Measurements from ENCODE around the gene PLB1. TPM values are rescaled to one million over a fixed set of nuclear protein-coding genes. Genes with fewer than 3 reads are reported as not detected.

PLB1 gene
- total RNA-seq, 1 donor from 2014 or later: 0.64 TPM

DNA sequence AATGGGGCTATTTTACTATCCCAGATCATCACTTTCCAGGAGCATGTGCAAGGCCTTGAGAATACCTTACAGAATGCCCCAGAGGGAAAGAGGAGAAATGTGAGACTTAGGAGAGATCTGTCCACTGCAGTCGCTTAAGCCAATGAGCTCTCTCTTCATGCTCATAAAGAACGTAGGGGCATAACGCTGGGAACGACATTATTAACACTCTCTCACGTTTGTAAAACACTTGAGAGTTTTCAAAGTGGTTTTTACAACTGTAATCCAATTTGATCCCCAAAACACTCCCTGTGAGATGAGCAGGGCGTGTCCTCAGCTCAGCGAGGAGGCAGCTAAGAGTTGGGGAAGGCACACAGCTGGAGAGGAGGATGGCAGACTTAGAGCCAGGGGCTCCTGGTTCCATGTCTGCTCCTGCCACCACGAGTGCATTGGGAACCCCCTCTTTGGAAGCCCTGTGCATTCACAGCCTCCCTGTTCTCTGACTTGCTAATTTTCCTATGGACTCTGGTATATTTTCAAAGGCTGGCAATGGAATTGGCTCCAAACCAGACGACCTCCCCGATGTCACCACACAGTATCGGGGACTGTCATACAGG, 97.4 kb downstream of the PLB1 start:
- H3K9me3 Mint-ChIP-seq: no peaks in the 10 kb centered on the region
- no peak overlapping the region for H3K4me3 Mint-ChIP-seq
- intact Hi-C loops (cut with micrococcal nuclease): loop anchor here (5.0 kb wide), 2 partner anchors 89 to 179 kb away; no protein-coding TSS in a partner anchor
- no peak overlapping the region for H3K27ac Mint-ChIP-seq
- no peak for DNase-seq
- ChIA-PET POLR2A (no interaction called here), CTCF (interaction anchor here (0.6 to 3.8 kb wide), 15 partner anchors 10 to 910 kb away, joined by 3 to 63 read pairs (median 5); partner anchors contain the start of genes PPP1CB and TRMT61B)
- H3K4me1 Mint-ChIP-seq: peaks cover 10% of the 10 kb centered on the region
- no peak for ATAC-seq (ENCODE audit: low read depth)
- no peaks in the 10 kb centered on the region for H3K36me3 Mint-ChIP-seq (ENCODE audit: low read depth)
- H3K27me3 Mint-ChIP-seq: peaks cover 5% of the 10 kb centered on the region
- TF ChIP-seq, protein P1, sequence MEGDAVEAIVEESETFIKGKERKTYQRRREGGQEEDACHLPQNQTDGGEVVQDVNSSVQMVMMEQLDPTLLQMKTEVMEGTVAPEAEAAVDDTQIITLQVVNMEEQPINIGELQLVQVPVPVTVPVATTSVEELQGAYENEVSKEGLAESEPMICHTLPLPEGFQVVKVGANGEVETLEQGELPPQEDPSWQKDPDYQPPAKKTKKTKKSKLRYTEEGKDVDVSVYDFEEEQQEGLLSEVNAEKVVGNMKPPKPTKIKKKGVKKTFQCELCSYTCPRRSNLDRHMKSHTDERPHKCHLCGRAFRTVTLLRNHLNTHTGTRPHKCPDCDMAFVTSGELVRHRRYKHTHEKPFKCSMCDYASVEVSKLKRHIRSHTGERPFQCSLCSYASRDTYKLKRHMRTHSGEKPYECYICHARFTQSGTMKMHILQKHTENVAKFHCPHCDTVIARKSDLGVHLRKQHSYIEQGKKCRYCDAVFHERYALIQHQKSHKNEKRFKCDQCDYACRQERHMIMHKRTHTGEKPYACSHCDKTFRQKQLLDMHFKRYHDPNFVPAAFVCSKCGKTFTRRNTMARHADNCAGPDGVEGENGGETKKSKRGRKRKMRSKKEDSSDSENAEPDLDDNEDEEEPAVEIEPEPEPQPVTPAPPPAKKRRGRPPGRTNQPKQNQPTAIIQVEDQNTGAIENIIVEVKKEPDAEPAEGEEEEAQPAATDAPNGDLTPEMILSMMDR (IDR thresholded peaks at IDR 0.05): no peak

DNA sequence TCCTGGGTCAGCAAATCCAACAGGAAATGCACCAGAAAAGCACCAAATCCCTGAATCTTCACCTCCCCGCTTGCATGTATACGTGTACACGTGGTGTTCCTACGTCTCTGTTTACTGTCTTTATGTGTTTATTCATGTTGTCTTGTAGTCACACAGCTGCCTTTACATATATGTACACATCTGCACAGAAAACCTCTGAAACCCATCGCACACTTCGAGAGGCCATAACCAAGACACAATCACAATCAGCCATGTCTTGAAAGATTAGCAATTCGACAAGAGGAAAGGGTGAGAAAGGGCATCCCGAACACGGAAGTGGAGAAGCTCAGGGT, 98.1 kb downstream of the PLB1 start:
- Mint-ChIP-seq H3K27me3 (peaks cover 5% of the 10 kb centered on the region), H3K36me3 (ENCODE audit: low read depth) (no peaks in the 10 kb centered on the region), H3K27ac (no peak overlapping the region), H3K9me3 (no peaks in the 10 kb centered on the region), H3K4me3 (no peak overlapping the region), H3K4me1 (peaks cover 10% of the 10 kb centered on the region)
- intact Hi-C loops (cut with micrococcal nuclease): loop anchor here (1.0 to 5.0 kb wide), 8 partner anchors 28 to 602 kb away; partner anchors contain the start of genes SPDYA and WDR43
- TF ChIP-seq, protein P1 (IDR thresholded peaks at IDR 0.05): no peak
- DNase-seq: no peak
- ChIA-PET POLR2A (interaction anchor here (0.8 to 1.6 kb wide), 5 partner anchors 27 to 182 kb away, joined by 3 to 9 read pairs (median 4); partner anchors contain the start of gene PPP1CB), CTCF (interaction anchor here (0.6 to 3.8 kb wide), 35 partner anchors 9 to 911 kb away, joined by 3 to 63 read pairs (median 4); partner anchors contain the start of genes PPP1CB and TRMT61B)
- ATAC-seq (ENCODE audit: low read depth): no peak

DNA sequence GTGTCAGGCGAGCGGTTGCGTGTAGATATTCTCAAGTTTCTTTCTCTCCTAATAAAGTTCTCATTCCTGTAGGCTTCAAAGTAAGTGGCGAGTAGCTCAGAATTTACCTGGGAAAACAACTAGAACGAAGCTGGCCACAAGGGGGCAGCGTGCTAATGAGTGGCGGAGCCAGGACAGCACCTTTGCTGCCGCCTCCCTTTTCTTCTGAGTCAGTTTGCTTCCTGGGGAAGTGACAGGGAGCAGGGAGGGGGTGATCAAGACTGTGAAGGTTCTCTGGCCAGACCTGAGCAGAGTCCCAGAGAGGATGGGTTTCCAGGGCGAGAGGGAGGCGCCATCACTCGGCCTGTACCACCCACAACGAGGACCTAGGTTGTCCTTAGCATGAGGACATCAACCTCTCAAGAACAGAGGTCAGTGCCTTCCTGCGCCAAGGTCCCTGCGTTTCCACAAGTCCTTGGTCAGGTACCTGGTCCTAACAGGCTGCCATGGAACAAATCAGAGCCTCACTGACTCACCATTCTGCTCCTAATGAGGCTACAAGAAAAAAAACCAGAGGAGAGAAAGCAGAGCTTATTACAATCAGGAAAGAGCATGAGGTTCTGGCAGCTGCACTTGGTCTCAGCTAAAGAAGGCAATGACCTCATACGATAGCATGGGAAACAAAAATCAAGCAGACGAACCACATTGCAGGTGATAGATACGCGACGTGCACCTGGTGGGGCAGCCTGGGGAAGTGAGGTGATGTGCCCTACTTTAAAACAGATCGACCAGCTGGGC, 98.7 kb downstream of the PLB1 start:
- Mint-ChIP-seq H3K36me3 (ENCODE audit: low read depth) (no peaks in the 10 kb centered on the region), H3K27me3 (peaks cover 5% of the 10 kb centered on the region), H3K4me1 (peaks cover 10% of the 10 kb centered on the region), H3K9me3 (no peaks in the 10 kb centered on the region), H3K27ac (no peak overlapping the region), H3K4me3 (peak overlapping the region; percentile 44)
- DNase-seq (peak; percentile 62), ATAC-seq (ENCODE audit: low read depth) (peak; percentile 79)
- TF ChIP-seq, protein P1 (IDR thresholded peaks at IDR 0.05): peak; percentile 66
- POLR2A ChIA-PET: interaction anchor here (0.8 to 1.6 kb wide), 5 partner anchors 27 to 181 kb away, joined by 3 to 9 read pairs (median 4); partner anchors contain the start of gene PPP1CB
- intact Hi-C loops (cut with micrococcal nuclease): loop anchor here (1.0 to 5.0 kb wide), 8 partner anchors 28 to 602 kb away; partner anchors contain the start of genes SPDYA and WDR43
- CTCF ChIA-PET: interaction anchor here (0.7 to 3.8 kb wide), 35 partner anchors 9 to 601 kb away, joined by 3 to 63 read pairs (median 4); partner anchors contain the start of genes PPP1CB and TRMT61B

DNA sequence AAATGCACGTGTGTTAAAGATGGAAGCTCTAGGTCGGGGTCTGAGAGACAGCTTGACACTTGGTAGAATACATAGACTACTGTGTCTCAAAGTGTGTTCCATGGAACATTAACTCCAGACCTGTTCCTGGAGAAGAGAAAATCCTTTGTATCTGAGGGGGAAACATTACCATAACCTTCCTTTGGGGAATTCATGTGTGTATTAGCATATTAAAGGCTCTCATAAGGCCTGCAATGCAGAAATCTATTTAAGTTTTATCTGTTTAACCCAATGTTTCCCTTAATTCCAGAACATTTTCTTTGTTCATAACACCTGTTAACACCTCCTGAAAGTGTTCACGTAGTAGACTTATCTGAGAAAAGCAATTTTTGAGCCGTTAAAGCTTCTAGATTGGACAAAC, 99.5 kb downstream of the PLB1 start:
- CTCF ChIA-PET: interaction anchor here (1.1 to 3.8 kb wide), 19 partner anchors 11 to 600 kb away, joined by 3 to 63 read pairs (median 7); partner anchors contain the start of genes PPP1CB and TRMT61B
- ATAC-seq (ENCODE audit: low read depth) (no peak), DNase-seq (no peak)
- no peaks in the 10 kb centered on the region for H3K36me3 Mint-ChIP-seq (ENCODE audit: low read depth)
- TF ChIP-seq, protein P1 (IDR thresholded peaks at IDR 0.05): no peak
- H3K27ac Mint-ChIP-seq: no peak overlapping the region
- POLR2A ChIA-PET: interaction anchor here (0.5 to 1.6 kb wide), 3 partner anchors 29 to 229 kb away, joined by 4 to 9 read pairs (median 7); partner anchors contain the start of gene PPP1CB
- no peak overlapping the region for H3K4me3 Mint-ChIP-seq
- H3K4me1 Mint-ChIP-seq: peaks cover 13% of the 10 kb centered on the region
- intact Hi-C loops (cut with micrococcal nuclease): loop anchor here (2.0 kb wide), 2 partner anchors 29 to 215 kb away; partner anchors contain the start of gene SPDYA
- peaks cover 5% of the 10 kb centered on the region for H3K27me3 Mint-ChIP-seq
- H3K9me3 Mint-ChIP-seq: no peaks in the 10 kb centered on the region
